Fibroblast of villous mesenchyme (primary cell): ENCODE data around the gene SPTB. TPM values are rescaled to one million over a fixed set of nuclear protein-coding genes. Genes with fewer than 3 reads are reported as not detected.

ENCODE experiments used
- DNase-seq: peaks from one replicate; pipeline ENCODE4 v3.0.0-alpha.2; 2010; ENCODE audit warnings: low read depth
- H3K4me3 ChIP-seq: 2 replicates; pipeline ENCODE4 v1.5.1; 2011; ENCODE audit warnings: low read depth, mild to moderate bottlenecking, low read length
- CTCF ChIP-seq: IDR thresholded peaks from 2 replicates; pipeline ENCODE4 v1.5.1; 2012; ENCODE audit warnings: low read depth, mild to moderate bottlenecking, low read length; ENCODE audit not compliant: insufficient read depth
- total RNA-seq: library from RNA; depleted of rRNA; stranded (reverse); fragments of >200 nt; gene quantifications from 2 replicates; pipeline ENCODE4 v1.2.3, GENCODE V29; 2012

SPTB gene
- total RNA-seq, 1 donor, result under 0.01 TPM

- TF ChIP-seq CTCF, result no peak
- no peak overlapping the region for H3K4me3 ChIP-seq
- no peak for DNase-seq
Observed at GRCh38 chr14:64730061-64730440, 149.7 kb downstream of the SPTB start.

GRCh38 chr14:64729386-64730060, 150.2 kb downstream of the SPTB start:
- peak; percentile 72 for DNase-seq
- no peak for TF ChIP-seq CTCF
- H3K4me3 ChIP-seq, result no peak overlapping the region

- DNase-seq, result no peak
- H3K4me3 ChIP-seq, result no peak overlapping the region
- TF ChIP-seq CTCF, result no peak
Observed at GRCh38 chr14:64728856-64729255, 150.9 kb downstream of the SPTB start.

GRCh38 chr14:64728106-64728505, 151.6 kb downstream of the SPTB start:
- DNase-seq, result no peak
- no peak overlapping the region for H3K4me3 ChIP-seq
- TF ChIP-seq CTCF, result no peak

GRCh38 chr14:64727551-64728071, 152.1 kb downstream of the SPTB start:
- H3K4me3 ChIP-seq, result no peak overlapping the region
- DNase-seq, result no peak
- no peak for TF ChIP-seq CTCF

GRCh38 chr14:64726585-64726890, 153.2 kb downstream of the SPTB start:
- DNase-seq, result peak; percentile 77
- no peak for TF ChIP-seq CTCF

More at GRCh38 chr14:64726585-64726890, 153.2 kb downstream of the SPTB start:
- no peak overlapping the region for H3K4me3 ChIP-seq
